ENCODE data around the gene GLIS1.

DNA sequence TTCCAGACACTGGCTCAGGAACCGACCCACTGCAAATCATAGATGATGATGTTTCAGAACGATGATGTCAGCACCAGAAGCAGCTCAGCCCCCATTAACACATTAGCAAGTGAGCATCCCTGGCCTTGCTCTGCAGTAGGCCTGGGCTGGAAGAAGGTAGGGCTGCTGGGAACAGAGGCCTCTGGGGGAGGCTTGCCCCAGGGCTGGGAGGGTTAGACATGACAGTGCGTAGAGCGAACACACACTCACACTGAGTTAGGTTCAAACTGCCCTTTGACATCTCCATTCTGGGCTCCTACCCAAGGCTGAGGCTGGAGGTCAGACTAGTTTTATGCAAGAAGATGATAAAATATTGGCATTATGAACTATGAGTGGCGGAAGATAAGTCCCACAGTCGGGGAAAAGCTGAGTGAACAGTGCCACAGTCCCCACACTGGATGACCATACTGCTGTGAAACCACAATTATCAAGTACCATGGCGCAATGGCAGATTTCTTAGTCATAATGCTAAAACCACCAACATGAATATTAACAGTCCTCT, 188.7 kb downstream of the GLIS1 start:
- TF ChIP-seq, protein P1, sequence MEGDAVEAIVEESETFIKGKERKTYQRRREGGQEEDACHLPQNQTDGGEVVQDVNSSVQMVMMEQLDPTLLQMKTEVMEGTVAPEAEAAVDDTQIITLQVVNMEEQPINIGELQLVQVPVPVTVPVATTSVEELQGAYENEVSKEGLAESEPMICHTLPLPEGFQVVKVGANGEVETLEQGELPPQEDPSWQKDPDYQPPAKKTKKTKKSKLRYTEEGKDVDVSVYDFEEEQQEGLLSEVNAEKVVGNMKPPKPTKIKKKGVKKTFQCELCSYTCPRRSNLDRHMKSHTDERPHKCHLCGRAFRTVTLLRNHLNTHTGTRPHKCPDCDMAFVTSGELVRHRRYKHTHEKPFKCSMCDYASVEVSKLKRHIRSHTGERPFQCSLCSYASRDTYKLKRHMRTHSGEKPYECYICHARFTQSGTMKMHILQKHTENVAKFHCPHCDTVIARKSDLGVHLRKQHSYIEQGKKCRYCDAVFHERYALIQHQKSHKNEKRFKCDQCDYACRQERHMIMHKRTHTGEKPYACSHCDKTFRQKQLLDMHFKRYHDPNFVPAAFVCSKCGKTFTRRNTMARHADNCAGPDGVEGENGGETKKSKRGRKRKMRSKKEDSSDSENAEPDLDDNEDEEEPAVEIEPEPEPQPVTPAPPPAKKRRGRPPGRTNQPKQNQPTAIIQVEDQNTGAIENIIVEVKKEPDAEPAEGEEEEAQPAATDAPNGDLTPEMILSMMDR (IDR thresholded peaks at IDR 0.05; ENCODE audit: borderline replicate concordance, extremely low read depth, low read length, poor library complexity, severe bottlenecking) = no peak
- no peak for TF ChIP-seq EZH2 (IDR thresholded peaks at IDR 0.05; ENCODE audit: borderline replicate concordance, low read depth, low read length, severe bottlenecking)

Measured in DND-41 (cell line).